GM18519 (cell line): ENCODE data around the gene TRPT1.
A peak's percentile ranks its signal among the peaks of the same experiment; 100 is the strongest.

Experiments
- ATAC-seq: cut with Tn5 transposase; IDR thresholded peaks from one replicate; pipeline ENCODE4 v1.9.1; 2021; ENCODE audit warnings: mild to moderate bottlenecking, moderate library complexity; ENCODE audit not compliant: unreplicated experiment, low FRiP score

Gene TRPT1

DNA sequence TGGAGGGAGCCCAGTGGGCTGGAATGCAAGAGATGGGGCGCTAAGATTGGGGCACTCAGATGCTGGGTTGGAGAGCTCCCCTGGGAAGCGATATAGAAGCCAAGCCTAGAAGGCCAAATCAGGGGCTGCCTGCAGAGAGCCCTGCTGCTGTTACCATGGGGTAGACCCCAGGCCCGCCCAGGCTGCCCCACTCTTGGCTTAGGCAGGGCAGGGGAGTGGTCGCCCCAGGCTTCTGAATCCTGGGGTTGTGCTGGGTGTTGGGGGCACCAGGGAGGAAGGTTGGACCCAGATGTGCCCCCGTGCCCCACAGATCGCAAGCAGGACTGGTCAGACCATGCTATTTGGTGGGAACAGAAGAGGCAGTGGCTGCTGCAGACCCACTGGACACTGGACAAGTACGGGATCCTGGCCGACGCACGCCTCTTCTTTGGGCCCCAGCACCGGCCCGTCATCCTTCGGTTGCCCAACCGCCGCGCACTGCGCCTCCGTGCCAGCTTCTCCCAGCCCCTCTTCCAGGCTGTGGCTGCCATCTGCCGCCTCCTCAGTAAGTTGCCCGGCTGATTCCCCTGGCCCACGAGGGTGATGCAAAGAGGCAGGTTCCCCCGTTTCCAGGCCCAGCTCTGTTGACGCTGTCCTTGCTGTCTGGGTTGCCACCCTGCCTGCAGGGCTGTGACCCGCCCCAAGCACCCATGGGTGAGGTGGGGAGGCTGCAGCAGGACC lies 15.5 kb downstream of the TRPT1 start:
- no peak for ATAC-seq

GRCh38 chr11:64209563-64209843 lies 16.5 kb downstream of the TRPT1 start:
- no peak for ATAC-seq

- no peak for ATAC-seq
Measured at GRCh38 chr11:64208796-64209562, 17.0 kb downstream of the TRPT1 start.

DNA sequence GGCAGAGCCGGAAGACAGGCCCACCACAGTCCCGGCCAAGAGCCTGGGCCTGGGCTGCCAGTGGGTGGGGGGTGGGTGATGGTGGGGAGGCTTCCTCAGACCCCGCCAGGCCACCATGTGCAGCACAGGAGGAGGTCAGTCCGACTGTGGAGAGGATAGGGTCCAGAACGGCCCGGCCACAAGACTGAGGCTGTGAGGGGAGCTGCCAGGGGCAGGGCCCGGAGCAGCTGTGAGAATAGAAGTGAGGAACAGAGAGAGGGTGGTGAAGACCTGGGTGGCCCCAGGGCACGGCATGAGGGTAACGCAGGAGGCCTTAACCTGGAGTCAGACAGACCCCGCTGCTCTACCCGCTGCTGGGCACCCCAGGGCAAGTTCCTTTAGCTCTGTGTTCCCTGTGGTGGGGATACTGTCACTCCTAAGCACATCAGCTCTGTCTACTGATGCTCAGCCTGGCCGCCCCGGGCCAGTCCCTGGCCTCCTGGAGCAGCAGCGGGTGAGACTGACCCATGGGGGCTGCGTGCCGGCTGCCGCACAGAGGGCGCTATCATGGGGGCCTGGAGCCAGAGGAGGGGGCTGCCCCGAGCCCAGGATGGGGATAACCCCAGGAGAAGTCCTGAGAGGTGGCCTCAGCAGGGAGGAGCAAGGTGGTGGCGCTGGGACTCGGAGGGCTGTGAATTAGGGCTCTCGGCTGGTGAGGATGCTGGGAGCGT lies 17.7 kb downstream of the TRPT1 start:
- no peak for ATAC-seq

DNA sequence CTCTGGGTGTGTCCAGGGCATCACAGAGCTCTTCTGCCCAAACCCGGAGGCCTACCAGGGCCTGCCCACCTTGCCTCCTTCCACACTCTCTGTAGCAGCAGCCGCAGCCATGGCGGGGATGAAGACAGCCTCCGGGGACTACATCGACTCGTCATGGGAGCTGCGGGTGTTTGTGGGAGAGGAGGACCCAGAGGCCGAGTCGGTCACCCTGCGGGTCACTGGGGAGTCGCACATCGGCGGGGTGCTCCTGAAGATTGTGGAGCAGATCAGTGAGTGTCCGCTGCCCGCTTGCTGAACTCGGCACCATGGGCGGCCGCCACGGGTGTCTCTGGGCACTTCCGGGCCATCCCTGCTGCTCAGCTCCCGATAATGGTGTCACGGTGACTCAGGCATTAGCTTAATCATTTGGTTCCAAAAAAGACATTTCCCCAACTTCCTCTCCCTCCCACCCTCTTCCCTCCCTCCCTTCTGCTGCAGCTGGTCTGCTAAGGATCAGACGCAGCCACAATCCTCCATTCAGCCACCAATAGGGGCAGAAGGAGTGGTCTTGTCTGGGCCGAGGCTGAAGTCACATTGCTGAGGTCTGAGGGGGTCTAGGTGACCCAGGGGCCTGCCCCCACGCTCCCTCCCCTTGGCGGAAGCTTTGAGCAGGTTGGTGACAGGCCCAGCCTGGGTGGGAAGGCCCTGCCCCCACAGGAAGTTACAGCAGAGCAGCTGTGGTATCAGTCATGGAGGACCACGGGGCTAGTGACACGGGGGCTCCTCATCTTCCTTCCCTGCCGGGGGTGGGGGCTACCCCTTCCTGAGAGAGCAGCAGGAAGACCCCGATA lies 18.5 kb downstream of the TRPT1 start:
- ATAC-seq: no peak

DNA sequence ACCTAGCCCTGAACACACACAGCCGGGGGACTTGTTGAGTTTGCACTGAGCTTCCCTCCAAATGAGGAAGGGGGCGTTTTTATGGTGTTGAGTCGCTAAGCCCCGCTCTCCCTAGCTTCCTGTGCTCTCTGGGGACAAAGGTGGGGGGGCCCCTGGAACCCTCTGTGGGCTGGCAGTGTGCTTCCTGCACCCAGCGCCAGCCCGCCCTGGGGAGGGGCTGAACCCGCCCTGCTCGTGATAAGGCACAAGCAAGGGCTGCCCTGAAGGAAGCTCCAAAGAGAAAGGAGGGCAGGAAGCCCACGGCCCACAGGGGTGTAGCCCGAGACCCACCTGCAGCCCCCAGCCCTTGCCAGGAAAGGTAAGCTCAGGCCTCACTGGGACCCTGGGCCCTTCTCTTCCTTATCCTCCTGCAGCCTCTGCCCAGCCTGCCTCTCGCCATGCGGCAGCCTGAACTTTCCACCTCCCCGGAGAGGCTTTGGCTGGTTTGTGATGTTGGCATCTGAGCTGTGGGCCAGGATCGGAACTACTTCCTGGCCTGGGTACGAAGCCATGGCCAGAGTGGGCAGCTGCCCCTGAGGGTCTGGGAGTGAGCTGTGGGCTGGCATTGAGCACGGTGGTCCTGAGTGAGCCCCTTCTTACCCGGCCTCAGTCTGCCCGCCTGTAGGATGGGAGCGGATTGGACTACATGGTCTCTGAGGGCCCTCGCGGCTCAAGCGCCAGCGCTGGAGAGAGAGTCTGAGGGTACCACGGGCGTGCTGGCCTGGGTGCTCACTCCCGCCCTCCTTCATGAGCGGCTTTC lies 19.3 kb downstream of the TRPT1 start, which contains the start of gene FERMT3:
Gene FERMT3 (plus strand): TSS at position 265 of the 799 bp plus-strand sequence. CDS start 644 bp downstream, outside the sequence.
- no peak for ATAC-seq

DNA sequence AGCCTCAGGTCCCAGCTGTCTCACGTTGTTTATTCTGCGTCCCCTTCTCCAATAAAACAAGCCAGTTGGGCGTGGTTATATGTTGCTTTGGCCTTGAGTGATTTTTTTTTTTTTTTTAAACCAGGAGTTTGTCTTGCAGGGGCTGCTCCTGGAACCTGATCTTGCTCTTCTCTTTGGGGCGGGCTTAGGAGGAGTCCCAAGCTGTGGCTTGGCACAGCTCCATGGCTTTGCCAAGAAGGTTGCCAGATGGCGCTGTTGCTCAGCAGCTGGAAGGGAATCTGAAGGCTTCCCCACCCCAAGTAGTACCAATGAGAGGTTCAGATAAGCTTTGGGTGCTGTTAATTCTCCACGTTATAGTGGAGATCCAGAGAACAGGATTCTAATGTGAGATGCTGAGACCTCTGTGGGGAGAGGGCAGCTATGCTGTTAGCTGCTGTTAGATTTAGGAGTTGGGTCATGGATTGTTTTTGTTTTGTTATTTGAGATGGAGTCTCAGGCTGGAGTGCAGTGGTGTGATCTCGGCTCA lies 21.5 kb downstream of the TRPT1 start:
- no peak for ATAC-seq

DNA sequence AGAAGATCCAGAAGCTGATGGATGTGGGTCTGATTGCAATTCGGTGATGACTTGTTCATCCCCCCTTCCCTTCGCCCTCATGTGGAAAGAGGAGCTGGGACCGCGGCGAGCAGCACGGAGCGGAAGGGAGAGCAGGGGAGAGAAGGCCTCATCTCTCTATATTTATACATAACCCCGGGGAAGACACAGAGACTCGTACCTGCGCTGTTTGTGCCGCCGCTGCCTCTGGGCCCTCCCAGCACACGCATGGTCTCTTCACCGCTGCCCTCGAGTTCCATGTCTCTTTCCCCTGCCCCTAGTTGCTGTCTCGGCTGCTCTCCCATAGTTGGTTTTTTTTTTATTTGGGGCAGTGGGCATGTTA lies 21.9 kb downstream of the TRPT1 start:
- no peak for ATAC-seq

DNA sequence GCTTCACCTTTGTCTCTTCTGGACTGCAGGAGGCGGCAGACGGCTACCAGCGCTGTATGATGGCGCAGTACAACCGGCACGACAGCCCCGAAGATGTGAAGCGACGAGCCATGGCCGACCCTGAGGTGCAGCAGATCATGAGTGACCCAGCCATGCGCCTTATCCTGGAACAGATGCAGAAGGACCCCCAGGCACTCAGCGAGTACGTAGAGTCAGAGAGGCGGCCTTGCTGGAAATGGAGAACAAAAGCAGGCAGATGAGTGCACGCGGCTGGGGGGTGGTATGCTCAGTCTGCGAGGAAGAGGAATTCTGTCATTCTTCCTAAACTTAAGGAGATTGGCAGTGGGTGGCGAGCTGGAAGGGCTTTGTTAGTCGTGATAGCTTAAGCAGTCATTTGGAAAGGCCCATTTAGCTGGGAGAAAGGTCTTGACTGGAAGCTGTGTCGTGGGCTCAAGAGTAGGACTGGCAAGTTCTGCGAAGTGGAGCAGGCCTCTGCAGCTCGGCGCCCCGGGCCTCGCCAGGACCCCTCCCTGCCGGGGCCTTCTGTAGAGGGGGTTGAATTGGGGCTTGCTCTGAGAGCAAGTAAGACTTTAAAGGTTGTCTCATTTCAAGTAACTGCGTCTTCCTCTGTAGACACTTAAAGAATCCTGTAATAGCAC lies 22.4 kb downstream of the TRPT1 start:
- ATAC-seq: no peak

- ATAC-seq: no peak
Measured at GRCh38 chr11:64202992-64203391, 23.0 kb downstream of the TRPT1 start.

- no peak for ATAC-seq
Measured at GRCh38 chr11:64201543-64201942, 24.4 kb downstream of the TRPT1 start.

GRCh38 chr11:64198511-64198910 lies 27.5 kb downstream of the TRPT1 start:
- ATAC-seq: no peak

DNA sequence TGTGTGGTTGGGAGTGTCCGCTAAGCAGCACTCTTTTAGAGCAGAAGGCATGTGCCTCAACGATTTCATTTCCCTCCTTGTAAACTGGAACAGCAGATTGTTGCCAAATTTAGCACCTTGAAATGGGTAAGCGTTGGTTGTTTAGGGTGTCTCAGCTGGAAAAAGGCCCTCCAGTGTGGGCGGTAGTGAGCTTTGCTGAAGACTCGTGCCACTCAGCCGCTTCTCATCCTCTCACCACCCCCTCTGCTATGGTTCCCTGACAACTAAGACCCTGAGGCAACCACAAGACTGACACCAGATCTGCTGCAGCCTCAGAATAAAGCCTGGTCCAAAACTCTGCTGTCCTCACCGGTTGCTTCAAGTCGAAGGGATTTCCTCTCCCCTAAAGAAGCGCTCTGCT lies 29.4 kb downstream of the TRPT1 start:
- ATAC-seq: no peak

DNA sequence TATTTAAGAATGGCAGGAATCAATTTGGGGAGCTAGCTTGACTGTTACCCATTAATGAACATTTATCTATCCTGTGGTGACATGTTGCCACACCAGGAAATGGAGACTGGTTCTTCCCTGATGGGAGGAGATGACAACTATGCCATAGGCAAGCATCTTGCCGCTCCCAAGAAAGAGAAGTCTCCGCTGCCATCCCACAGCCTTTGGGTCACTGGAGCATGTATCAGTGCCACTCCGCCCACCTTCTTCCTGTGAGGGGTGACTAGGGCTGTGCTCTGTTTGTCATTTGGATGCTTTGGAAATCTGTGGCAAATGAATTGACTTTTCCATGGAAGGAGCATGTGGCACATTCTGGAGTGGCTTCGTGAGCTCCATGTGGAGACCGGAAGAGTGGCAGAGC lies 33.6 kb downstream of the TRPT1 start:
- ATAC-seq: no peak

GRCh38 chr11:64186492-64187165 lies 39.4 kb downstream of the TRPT1 start:
- ATAC-seq: peak; percentile 2

DNA sequence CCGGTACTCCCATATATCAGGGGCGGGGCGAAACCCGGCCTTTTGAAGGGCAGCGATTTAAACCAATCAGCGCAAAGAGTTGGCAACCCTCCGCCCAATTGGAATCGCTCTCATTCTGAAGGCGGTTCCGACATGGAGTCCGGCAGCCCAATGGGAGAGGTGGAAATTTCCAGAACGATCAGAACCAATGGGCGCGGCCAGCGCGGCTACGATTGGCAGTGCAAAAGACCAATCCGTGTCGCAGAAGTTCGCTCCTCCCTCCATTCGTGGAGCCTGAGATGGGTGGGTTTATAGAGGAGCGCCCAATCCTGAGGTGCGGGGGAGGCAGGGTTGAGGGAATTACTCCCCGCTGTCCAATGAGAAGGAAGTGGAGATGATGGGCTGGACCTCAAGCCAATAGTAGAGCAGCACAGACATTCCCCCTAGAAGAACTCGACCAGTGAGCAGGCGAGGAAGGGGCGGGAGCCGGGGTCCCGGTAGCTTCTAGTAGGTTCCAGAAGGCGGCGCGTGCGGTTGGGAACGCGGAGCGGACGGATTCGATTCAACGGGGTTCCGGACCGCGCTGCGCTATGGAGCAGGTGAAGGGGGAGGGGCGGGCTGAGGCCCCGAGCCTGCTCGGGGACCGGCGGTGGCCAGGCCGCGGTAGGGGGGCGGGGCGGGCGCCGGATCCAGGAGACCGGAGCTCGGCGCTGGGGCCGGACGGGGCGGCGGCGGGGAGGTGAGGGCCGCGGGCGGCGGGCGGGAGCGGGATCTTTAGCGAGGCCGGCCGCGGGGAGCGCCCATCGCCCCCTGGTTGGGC lies 40.1 kb downstream of the TRPT1 start, which contains the start of gene STIP1:
Gene STIP1 (plus strand): TSS at position 479 of the 799 bp plus-strand sequence. CDS start 91 bp downstream, at position 570.
- peak; percentile 79 for ATAC-seq

DNA sequence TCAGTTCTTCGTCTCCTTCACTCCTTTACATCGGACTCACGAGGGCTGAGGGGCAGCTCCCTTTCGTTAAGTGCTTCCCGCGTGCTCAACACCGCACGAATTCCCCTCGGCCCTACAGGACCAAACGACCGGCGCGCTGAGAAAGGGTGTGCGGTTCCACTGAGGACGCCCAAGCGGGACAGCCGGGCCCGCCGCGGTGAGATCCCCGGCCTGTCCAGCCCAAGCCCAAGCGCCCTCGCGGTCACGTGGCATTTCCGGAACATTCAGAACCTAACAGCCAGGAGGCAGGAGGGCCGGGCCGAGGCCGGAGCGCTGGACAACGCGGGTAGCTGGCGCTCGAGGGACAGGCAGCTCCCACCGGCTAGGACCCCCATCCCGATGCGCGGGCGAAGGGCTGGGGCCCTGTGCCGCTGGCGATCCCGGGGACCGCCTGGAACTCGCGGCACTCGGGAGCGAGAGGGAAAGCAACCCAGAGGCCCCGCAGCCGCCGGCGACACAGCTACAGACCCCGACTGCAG lies 40.8 kb downstream of the TRPT1 start:
- peak; percentile 9 for ATAC-seq
